Activated B cell treated with CpG ODN at 0.5 μM for 24 hours (primary cell): ENCODE data around the gene MAP7D1. TPM values are rescaled to one million over a fixed set of nuclear protein-coding genes. Genes with fewer than 3 reads are reported as not detected.
A peak's percentile ranks its signal among the peaks of the same experiment; 100 is the strongest.

Source experiments
- ATAC-seq: fragments of 200-7000 bp; cut with Tn5 transposase; one replicate; pipeline ENCODE4 v1.10.0; 2021; ENCODE audit warnings: low read depth, mild to moderate bottlenecking, moderate library complexity
- CTCF ChIA-PET: fragments of 350-600 bp; sonication (Branson Sonifier 250); formaldehyde crosslinking; loops from one replicate; lab custom pipeline; 2021; ENCODE audit warnings: antibody characterized with exemption; lab: Charles Lee
- POLR2A ChIA-PET: fragments of 350-600 bp; sonication (Branson Sonifier 250); formaldehyde crosslinking; loops from one replicate; lab custom pipeline; 2021; ENCODE audit warnings: antibody characterized with exemption; lab: Charles Lee
- DNase-seq: peaks from one replicate; pipeline ENCODE4 v3.0.0; 2022
- H3K27ac Mint-ChIP-seq: one replicate; pipeline ENCODE4 v1.8.0; 2020; ENCODE audit warnings: mixed read lengths
- H3K27me3 Mint-ChIP-seq: one replicate; pipeline ENCODE4 v1.8.0; 2021; ENCODE audit warnings: mixed read lengths
- H3K36me3 Mint-ChIP-seq: one replicate; pipeline ENCODE4 v1.8.0; 2021; ENCODE audit warnings: low read depth, mixed read lengths
- H3K4me1 Mint-ChIP-seq: one replicate; pipeline ENCODE4 v1.8.0; 2021; ENCODE audit warnings: mixed read lengths
- H3K4me3 Mint-ChIP-seq: one replicate; pipeline ENCODE4 v1.8.0; 2020; ENCODE audit warnings: mild to moderate bottlenecking, mixed read lengths
- H3K9me3 Mint-ChIP-seq: one replicate; pipeline ENCODE4 v1.8.0; 2020; ENCODE audit warnings: mixed read lengths
- intact Hi-C: fragments of 100-400 bp; cut with micrococcal nuclease; formaldehyde crosslinking; loops from one replicate; pipeline ENCODE4 v1.15.1; 2024
- total RNA-seq: library from RNA; stranded (reverse); gene quantifications from 2 replicates; pipeline ENCODE4 v1.2.3, GENCODE V29; 2022
- TF ChIP-seq, protein P1 (sequence below): fragments of 200-600 bp; IDR thresholded peaks from one replicate; pipeline ENCODE4 v1.8.0; 2022; ENCODE audit warnings: antibody characterized with exemption, mild to moderate bottlenecking

Gene MAP7D1
- total RNA-seq, 1 donor from 2014 or later: 59.9 TPM

DNA sequence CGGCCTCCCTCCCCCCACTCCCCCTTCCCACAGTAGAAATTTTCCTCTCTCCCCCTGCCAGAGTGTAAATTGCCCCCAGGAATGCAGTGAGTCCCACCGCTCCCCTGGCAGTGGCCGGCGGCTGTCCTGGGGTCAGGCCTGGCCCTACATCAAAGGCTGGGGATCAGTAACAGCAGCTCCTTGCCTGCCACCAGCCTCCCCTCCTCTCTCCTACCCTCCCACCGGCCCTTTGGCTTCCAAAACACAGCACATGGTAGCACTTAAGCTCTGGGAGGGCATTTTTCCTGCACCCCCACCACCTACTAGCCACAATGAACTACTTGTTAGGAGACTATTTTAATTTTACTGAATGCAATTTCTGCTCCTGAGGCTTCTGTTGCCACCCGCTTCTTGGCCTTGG lies 21.9 kb upstream of the MAP7D1 start:
- Mint-ChIP-seq H3K4me3 (no peak overlapping the region), H3K4me1 (no peaks in the 10 kb centered on the region), H3K27me3 (no peaks in the 10 kb centered on the region), H3K9me3 (no peaks in the 10 kb centered on the region), H3K36me3 (peaks cover 29% of the 10 kb centered on the region), H3K27ac (no peak overlapping the region)
- no peak for ATAC-seq
- intact Hi-C loops: loop anchor here (1.0 to 5.0 kb wide), 2 partner anchors 35 to 277 kb away; no protein-coding TSS in a partner anchor
- no peak for DNase-seq
- ChIA-PET CTCF (interaction anchor here (0.8 to 3.5 kb wide), 7 partner anchors 16 to 160 kb away, joined by 3 to 38 read pairs (median 4); no protein-coding TSS in a partner anchor), POLR2A (interaction anchor here (0.7 to 1.3 kb wide), 2 partner anchors 15 to 1342 kb away, joined by 3 to 11 read pairs; partner anchors contain the start of gene TRAPPC3)
- TF ChIP-seq, protein P1, sequence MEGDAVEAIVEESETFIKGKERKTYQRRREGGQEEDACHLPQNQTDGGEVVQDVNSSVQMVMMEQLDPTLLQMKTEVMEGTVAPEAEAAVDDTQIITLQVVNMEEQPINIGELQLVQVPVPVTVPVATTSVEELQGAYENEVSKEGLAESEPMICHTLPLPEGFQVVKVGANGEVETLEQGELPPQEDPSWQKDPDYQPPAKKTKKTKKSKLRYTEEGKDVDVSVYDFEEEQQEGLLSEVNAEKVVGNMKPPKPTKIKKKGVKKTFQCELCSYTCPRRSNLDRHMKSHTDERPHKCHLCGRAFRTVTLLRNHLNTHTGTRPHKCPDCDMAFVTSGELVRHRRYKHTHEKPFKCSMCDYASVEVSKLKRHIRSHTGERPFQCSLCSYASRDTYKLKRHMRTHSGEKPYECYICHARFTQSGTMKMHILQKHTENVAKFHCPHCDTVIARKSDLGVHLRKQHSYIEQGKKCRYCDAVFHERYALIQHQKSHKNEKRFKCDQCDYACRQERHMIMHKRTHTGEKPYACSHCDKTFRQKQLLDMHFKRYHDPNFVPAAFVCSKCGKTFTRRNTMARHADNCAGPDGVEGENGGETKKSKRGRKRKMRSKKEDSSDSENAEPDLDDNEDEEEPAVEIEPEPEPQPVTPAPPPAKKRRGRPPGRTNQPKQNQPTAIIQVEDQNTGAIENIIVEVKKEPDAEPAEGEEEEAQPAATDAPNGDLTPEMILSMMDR: no peak

DNA sequence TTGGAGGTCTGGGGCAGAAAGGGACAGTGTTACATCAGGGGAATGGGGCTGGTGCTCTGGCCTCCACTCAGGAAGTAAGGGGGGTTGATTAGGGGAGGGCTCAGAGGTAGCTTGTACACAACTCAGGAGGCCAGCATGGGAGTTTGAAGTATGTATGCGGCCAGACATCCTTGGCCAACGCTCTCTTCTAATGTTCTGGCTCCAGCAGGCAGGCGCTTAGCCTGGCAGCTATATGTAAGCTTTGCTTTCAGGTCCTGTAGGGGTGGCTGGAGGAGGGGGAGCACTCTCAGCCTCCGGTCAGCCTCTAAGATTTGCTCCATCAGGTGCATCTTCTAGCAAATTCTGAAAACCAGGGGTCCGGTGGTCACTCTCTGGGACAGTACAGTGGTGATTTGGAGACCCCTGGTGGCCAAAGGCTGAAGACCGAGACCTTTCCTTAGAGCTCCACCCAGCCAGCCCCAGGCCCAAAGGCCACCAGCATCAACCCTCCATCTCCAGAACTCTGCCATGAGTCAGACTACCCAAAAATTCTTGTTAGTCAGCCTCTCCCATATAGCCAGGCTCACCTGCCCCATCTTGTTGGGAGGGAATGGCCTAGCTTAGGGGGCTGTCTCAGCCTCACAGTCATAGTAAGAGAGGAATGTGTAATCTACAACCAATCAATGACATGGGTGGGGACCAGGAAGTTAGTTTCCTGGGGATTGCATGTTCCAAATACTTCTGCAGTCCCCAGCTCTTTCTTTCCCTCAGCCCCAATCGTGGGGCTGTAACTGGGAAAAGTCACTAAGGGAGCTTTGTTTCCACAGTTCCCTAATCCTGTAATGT lies 21.2 kb upstream of the MAP7D1 start:
- Mint-ChIP-seq H3K4me1 (no peaks in the 10 kb centered on the region), H3K27ac (no peak overlapping the region), H3K36me3 (peaks cover 35% of the 10 kb centered on the region), H3K9me3 (no peaks in the 10 kb centered on the region), H3K4me3 (no peak overlapping the region), H3K27me3 (no peaks in the 10 kb centered on the region)
- DNase-seq (no peak), ATAC-seq (peak; percentile 67)
- POLR2A ChIA-PET: interaction anchor here (0.7 to 1.3 kb wide), 2 partner anchors 14 to 1341 kb away, joined by 3 to 11 read pairs; partner anchors contain the start of gene TRAPPC3
- CTCF ChIA-PET: interaction anchor here (0.8 to 3.5 kb wide), 10 partner anchors 14 to 160 kb away, joined by 3 to 38 read pairs (median 4); partner anchors contain the start of gene TRAPPC3
- TF ChIP-seq, protein P1: no peak
- intact Hi-C loops: loop anchor here (1.0 to 5.0 kb wide), 2 partner anchors 35 to 277 kb away; no protein-coding TSS in a partner anchor

DNA sequence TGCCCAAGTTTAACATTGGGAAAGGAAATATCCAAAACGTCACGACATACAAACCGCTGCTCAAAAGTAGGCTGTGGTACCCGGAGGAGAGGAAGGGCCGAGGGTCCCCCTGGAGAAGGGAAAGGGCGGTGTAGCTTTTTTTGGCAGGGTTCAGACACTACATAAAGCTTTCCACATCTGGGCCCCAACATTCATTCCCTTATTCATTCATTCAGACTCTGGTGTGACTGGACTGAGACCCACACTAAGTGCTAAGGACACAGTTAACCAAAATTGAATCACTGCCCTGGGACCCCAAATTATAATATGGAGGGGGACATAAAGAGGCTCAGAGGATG lies 20.7 kb upstream of the MAP7D1 start:
- ChIA-PET POLR2A (interaction anchor here (1.3 kb wide), 1 partner anchor 14 kb away, joined by 3 read pairs; the partner anchor contains the start of gene TRAPPC3), CTCF (interaction anchor here (0.8 to 3.5 kb wide), 8 partner anchors 13 to 150 kb away, joined by 3 to 38 read pairs (median 5); partner anchors contain the start of gene TRAPPC3)
- no peak for ATAC-seq
- TF ChIP-seq, protein P1: no peak
- H3K9me3 Mint-ChIP-seq: no peaks in the 10 kb centered on the region
- intact Hi-C loops: no loop called here
- no peak for DNase-seq
- peaks cover 41% of the 10 kb centered on the region for H3K36me3 Mint-ChIP-seq
- H3K4me1 Mint-ChIP-seq: no peaks in the 10 kb centered on the region
- no peak overlapping the region for H3K4me3 Mint-ChIP-seq
- H3K27ac Mint-ChIP-seq: no peak overlapping the region
- H3K27me3 Mint-ChIP-seq: no peaks in the 10 kb centered on the region

DNA sequence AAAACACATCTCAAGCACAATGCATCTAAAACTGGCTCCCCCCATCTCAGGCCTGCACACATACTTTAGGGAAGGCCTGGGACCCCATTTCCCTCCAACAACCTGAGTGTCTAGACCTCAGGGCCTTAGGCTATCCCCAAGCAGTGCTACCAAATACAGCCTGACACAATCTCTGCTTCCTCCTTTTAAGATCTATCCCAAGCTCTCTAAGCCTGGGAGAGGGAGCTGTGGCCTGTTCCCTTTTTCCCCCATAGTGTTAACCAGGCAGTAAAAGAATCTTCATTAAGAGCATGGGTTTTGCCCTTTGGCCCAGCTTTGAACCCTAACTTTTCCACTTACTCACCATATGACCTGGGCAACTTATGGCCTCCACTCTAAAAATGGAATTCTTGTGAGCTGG lies 20.2 kb upstream of the MAP7D1 start:
- intact Hi-C loops: no loop called here
- H3K27me3 Mint-ChIP-seq: no peaks in the 10 kb centered on the region
- POLR2A ChIA-PET: no interaction called here
- no peak overlapping the region for H3K27ac Mint-ChIP-seq
- no peak for ATAC-seq
- no peak for DNase-seq
- H3K36me3 Mint-ChIP-seq: peaks cover 41% of the 10 kb centered on the region
- CTCF ChIA-PET: interaction anchor here (0.9 to 3.5 kb wide), 4 partner anchors 13 to 150 kb away, joined by 3 to 38 read pairs (median 8); partner anchors contain the start of gene TRAPPC3
- no peaks in the 10 kb centered on the region for H3K9me3 Mint-ChIP-seq
- no peak overlapping the region for H3K4me3 Mint-ChIP-seq
- H3K4me1 Mint-ChIP-seq: no peaks in the 10 kb centered on the region
- TF ChIP-seq, protein P1: no peak

- TF ChIP-seq, protein P1: no peak
- no peak overlapping the region for H3K27ac Mint-ChIP-seq
- ChIA-PET CTCF (no interaction called here), POLR2A (no interaction called here)
- DNase-seq (no peak), ATAC-seq (no peak)
- H3K36me3 Mint-ChIP-seq: peaks cover 41% of the 10 kb centered on the region
- no peaks in the 10 kb centered on the region for H3K27me3 Mint-ChIP-seq
- H3K4me3 Mint-ChIP-seq: no peak overlapping the region
- intact Hi-C loops: no loop called here
- no peaks in the 10 kb centered on the region for H3K9me3 Mint-ChIP-seq
- no peaks in the 10 kb centered on the region for H3K4me1 Mint-ChIP-seq
Measured at GRCh38 chr1:36136535-36136934, 19.4 kb upstream of the MAP7D1 start.
